Measurements from ENCODE around the gene PHF21A. TPM values are rescaled to one million over a fixed set of nuclear protein-coding genes. Genes with fewer than 3 reads are reported as not detected.

Gene PHF21A
- total and polyA plus RNA-seq, 2 of the 8 experiments (the other 6 are each of a cell fraction or from before 2014, with no cell fraction given) = 17.6 to 40.3 TPM

GRCh38 chr11:45993531-45994001, 127.7 kb downstream of the PHF21A start:
- Histone ChIP-seq H3K27me3 (replicated peaks in 1 of 4; ENCODE audit: control insufficient read depth in 3 of 4, extremely low read depth in 1 of 4, insufficient read depth in 3 of 4, low read length in 3 of 4) (no peaks in the 10 kb centered on the region), H3K56ac (replicated peaks; ENCODE audit: insufficient read length, low read depth, low read length) (no peak overlapping the region), H3K4me2 (ENCODE audit: insufficient read depth in 1 of 2, low read depth in 2 of 2, low read length in 2 of 2) (peak overlapping the region; percentile 47 to 48; a peak in 1 of 4 replicates), H3K23me2 (ENCODE audit: low read depth, low read length) (no peaks in the 10 kb centered on the region), H3K9ac (replicated peaks in 1 of 4; ENCODE audit: extremely low read depth in 1 of 4, low read depth in 3 of 4, low read length in 3 of 4) (peak overlapping the region in 1 of 4 experiments; percentile 15; a peak in 1 of 7 replicates), H4K91ac (replicated peaks; ENCODE audit: insufficient read length, low read length) (peak overlapping the region; percentile 56), H3K79me1 (ENCODE audit: low read depth, low read length) (no peaks in the 10 kb centered on the region), H3K36me3 (ENCODE audit: control insufficient read depth in 2 of 4, insufficient read depth in 4 of 4, low read length in 3 of 4) (no peaks in the 10 kb centered on the region), H3K23ac (ENCODE audit: insufficient read length) (no peak overlapping the region), H3K27ac (ENCODE audit: low read depth, low read length) (no peak overlapping the region), H2AK5ac (ENCODE audit: low read depth, low read length) (peak overlapping the region; percentile 78; the same call in 1 of the 2 replicates), H2BK20ac (ENCODE audit: low read length) (0 out of 2 replicates have a peak overlapping the region, but pooled peaks have one; percentile 66), H3K79me2 (ENCODE audit: control insufficient read depth in 1 of 2, insufficient read depth in 2 of 2, low read length in 2 of 2) (peaks cover 0 to 31% of the 10 kb centered on the region in 2 experiments; a peak in 2 of 4 replicates), H3K4me3 (ENCODE audit: extremely low read depth in 1 of 4, insufficient read depth in 2 of 4, low read depth in 3 of 4, low read length in 4 of 4) (no peak overlapping the region), H2BK12ac (ENCODE audit: low read depth, low read length) (peak overlapping the region; percentile 91; the same call in 1 of the 2 replicates), H3K9me3 (ENCODE audit: insufficient read depth in 2 of 2, low read depth in 1 of 2, low read length in 1 of 2) (no peaks in the 10 kb centered on the region), H2BK5ac (ENCODE audit: low read depth, low read length) (peak overlapping the region; percentile 86; the same call in 1 of the 2 replicates), H4K5ac (ENCODE audit: insufficient read length, low read depth, low read length) (no peak overlapping the region), H2AFZ (ENCODE audit: low read length) (no peak overlapping the region), H4K8ac (ENCODE audit: extremely low read depth, insufficient read depth, low read length) (no peak overlapping the region), H3K4ac (replicated peaks; ENCODE audit: insufficient read length, low read depth, low read length) (no peak overlapping the region), H2BK15ac (ENCODE audit: low read length) (no peak overlapping the region), H2BK120ac (replicated peaks; ENCODE audit: low read depth, low read length) (no peak overlapping the region), H3K18ac (ENCODE audit: extremely low read depth, low read length) (peak overlapping the region; percentile 61; the same call in 1 of the 2 replicates), H4K20me1 (replicated peaks in 1 of 2; ENCODE audit: control insufficient read depth in 1 of 2, insufficient read depth in 2 of 2, low read length in 2 of 2) (no peaks in the 10 kb centered on the region), H3K14ac (ENCODE audit: insufficient read length) (no peak overlapping the region), H3K4me1 (replicated peaks in 1 of 4; ENCODE audit: control insufficient read depth in 3 of 4, insufficient read depth in 4 of 4, low read length in 3 of 4) (peaks cover 18 to 38% (median 29%) of the 10 kb centered on the region in 4 experiments; a peak in 6 of 7 replicates)
- WGBS, 2 experiments (ENCODE audit: extremely low coverage in 1 of 2, insufficient coverage in 1 of 2, insufficient read length in 1 of 2, insufficient replicate concordance in 2 of 2, low coverage in 1 of 2, low lambda C conversion rate in 2 of 2, missing lambda C conversion rate in 1 of 2) = 77% methylated on average over 6 of the region's 6 CpGs; no CpG with 5 or more reads in 1 of the 2 experiments
- CTCF ChIA-PET (ENCODE audit: partially characterized antibody) = interaction anchor here (1.0 to 10.8 kb wide), 10 partner anchors 8 to 120 kb away, joined by 3 to 101 read pairs (median 5); no protein-coding TSS in a partner anchor
- DNase-seq (ENCODE audit: low read depth in 1 of 2, low spot score in 2 of 2) (no peak), FAIRE-seq (no peak)
- POLR2A ChIA-PET (ENCODE audit: partially characterized antibody) = interaction anchor here (0.8 to 6.8 kb wide), 10 partner anchors 9 to 127 kb away, joined by 3 to 74 read pairs (median 3); partner anchors contain the start of gene LARGE2
- TF ChIP-seq CBX8 (IDR thresholded peaks at IDR 0.05; ENCODE audit: borderline replicate concordance, low read depth, low read length) (no peak), TCF12 (IDR thresholded peaks at IDR 0.05; ENCODE audit: low read depth, low read length) (no peak), YY1 (IDR thresholded peaks at IDR 0.05; ENCODE audit: low read depth, low read length) (no peak), BRCA1 (IDR thresholded peaks at IDR 0.05; ENCODE audit: low read depth, low read length) (no peak), POU5F1 (IDR thresholded peaks at IDR 0.05; ENCODE audit: low read depth, low read length) (no peak), SIX5 (IDR thresholded peaks at IDR 0.05; ENCODE audit: low read depth, low read length) (no peak), GTF2F1 (IDR thresholded peaks at IDR 0.05; ENCODE audit: borderline replicate concordance, low read depth, low read length) (no peak), TAF7 (optimal IDR thresholded peaks at IDR 0.05; ENCODE audit: borderline replicate concordance, low read depth, low read length) (no peak), CTBP2 (IDR thresholded peaks at IDR 0.05; ENCODE audit: borderline replicate concordance, insufficient read depth, insufficient read length, low read length) (no peak), ZNF274 (IDR thresholded peaks at IDR 0.05; ENCODE audit: borderline replicate concordance, extremely low read depth, low read length) (no peak), SIRT6 (IDR thresholded peaks at IDR 0.05; ENCODE audit: low read length) (no peak)
